Smooth muscle cell of the brain vasculature (primary cell): ENCODE measurements around the gene ITIH6.
"Not testable (repeated sequence)": the region's sequence is repeated elsewhere in the genome, so short reads cannot be mapped to it uniquely, and the experiment has no call there.

Experiments used
- DNase-seq: peaks from one replicate; pipeline ENCODE4 v3.0.0-alpha.2; 2012; ENCODE audit warnings: low read depth, low spot score

ITIH6 gene, protein sequence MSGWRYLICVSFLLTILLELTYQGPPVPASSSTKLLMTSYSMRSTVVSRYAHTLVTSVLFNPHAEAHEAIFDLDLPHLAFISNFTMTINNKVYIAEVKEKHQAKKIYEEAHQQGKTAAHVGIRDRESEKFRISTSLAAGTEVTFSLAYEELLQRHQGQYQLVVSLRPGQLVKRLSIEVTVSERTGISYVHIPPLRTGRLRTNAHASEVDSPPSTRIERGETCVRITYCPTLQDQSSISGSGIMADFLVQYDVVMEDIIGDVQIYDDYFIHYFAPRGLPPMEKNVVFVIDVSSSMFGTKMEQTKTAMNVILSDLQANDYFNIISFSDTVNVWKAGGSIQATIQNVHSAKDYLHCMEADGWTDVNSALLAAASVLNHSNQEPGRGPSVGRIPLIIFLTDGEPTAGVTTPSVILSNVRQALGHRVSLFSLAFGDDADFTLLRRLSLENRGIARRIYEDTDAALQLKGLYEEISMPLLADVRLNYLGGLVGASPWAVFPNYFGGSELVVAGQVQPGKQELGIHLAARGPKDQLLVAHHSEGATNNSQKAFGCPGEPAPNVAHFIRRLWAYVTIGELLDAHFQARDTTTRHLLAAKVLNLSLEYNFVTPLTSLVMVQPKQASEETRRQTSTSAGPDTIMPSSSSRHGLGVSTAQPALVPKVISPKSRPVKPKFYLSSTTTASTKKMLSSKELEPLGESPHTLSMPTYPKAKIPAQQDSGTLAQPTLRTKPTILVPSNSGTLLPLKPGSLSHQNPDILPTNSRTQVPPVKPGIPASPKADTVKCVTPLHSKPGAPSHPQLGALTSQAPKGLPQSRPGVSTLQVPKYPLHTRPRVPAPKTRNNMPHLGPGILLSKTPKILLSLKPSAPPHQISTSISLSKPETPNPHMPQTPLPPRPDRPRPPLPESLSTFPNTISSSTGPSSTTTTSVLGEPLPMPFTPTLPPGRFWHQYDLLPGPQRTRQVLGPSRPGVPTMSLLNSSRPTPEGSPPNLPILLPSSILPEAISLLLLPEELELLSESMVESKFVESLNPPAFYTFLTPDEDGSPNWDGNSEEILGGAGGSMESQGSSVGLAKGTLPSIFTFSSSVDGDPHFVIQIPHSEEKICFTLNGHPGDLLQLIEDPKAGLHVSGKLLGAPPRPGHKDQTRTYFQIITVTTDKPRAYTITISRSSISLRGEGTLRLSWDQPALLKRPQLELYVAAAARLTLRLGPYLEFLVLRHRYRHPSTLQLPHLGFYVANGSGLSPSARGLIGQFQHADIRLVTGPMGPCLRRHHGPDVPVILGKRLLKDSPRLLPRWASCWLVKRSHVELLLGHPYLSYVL

DNA sequence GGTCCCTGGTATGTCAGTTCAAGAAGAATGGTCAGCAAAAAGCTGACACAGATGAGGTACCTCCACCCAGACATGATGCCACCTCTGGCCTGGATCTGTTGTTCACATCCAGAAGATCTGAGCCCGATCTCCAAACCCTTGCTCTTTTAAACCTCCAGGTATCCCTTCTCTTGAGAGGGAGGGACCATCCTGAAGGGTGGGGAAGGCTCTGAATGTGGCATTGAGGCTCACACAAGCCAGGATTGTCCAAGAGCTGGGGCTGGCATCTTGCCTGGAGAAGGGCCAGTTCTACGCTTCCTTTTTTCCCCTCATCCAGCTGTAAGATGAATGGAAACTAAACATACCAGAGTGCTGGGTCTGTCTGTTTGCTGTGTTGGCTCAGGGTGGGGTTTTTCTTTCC is at the start of gene ITIH6:
Gene ITIH6, minus strand, starts transcription at position 119 of the 400 bp plus-strand sequence. Its CDS starts 45 bp downstream, at position 74.
- DNase-seq, result no peak

DNA sequence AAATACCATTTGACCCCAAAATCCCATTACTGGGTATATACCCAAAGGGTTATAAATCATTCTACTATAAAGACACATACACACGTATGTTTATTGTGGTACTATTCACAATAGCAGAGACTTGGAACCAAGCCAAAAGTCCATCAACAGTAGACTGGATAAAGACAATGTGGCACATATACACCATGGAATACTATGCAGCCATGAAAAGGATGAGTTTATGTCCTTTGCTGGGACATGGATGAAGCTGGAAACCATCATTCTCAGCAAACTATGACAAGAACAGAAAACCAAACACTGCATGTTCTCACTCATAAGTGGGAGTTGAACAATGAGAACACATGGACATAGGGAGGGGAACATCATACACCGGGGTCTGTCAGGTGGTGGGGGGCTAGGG is 49.6 kb upstream of the ITIH6 start:
- DNase-seq, result not testable (repeated sequence)

DNA sequence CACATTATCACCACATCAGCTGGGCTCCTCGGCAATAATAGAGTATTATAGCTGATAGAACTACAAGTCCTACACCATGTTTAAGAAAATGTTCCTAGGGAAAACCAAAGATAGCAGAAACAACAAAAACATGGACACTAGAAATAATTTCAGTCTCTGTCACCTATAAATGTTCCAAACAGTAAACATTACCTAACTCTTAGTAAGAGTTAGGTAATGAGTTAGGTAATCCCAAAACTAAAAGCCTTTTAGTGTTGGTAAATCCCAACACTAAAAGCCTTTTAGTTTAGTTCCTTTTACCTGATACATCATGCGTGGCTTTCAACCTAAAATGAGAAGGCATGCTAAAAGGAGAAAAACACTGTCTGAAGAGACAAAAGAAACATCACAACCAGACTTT is 45.0 kb upstream of the ITIH6 start:
- no peak for DNase-seq

DNA sequence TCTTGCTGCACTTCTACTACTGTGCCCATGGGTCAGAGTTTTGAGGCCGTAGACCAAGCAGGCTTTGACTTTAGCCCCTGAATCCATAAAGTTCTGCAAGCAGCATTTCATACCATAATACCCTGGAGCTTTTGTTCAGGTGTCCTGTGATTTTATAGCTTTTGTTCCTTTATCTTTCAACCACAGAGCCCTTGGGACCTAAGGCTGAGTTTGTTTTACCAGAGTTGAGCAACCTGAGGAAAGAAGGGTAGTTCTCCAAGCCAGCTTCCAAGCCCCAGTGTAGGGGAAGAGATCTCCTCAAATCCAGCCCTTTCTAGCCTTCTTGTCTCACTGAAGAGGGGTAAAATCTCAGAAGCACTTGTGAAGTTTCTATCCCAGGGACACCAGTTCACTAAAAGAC is 44.6 kb upstream of the ITIH6 start:
- DNase-seq, result no peak

DNA sequence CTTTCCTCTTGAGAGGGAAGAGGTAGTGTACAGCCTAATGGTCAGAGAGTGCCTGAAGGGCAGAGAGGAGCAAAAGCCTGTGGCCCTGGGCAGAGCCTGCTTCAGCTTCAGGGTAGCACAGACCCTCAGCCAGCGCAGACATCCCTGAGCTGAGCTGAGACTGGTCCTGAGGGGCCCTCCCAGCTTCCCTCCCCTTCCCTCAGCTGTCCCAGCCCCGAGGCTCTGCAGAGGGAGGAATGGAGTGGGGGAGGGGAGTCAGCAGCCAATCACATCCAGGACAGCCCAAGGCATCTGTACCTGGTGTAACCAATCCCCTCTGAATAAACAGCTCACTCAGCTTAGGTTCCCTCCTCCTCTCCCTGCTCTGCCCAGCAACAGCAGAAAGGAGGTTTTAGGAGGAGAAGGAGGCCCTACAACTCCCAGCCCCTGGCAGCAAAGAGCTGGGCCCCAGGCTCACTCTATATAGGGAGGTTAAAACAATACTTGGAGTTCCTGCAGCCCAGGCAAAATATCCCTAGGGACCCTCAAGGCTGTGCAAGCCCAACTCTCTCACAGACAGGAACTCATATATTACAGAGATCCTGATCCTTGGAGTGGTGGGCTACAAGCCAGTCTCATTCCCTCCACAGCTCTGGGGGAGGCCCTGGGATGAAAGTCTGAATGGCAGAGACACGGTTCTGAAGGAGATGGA is 43.3 kb upstream of the ITIH6 start:
- not testable (repeated sequence) for DNase-seq

DNA sequence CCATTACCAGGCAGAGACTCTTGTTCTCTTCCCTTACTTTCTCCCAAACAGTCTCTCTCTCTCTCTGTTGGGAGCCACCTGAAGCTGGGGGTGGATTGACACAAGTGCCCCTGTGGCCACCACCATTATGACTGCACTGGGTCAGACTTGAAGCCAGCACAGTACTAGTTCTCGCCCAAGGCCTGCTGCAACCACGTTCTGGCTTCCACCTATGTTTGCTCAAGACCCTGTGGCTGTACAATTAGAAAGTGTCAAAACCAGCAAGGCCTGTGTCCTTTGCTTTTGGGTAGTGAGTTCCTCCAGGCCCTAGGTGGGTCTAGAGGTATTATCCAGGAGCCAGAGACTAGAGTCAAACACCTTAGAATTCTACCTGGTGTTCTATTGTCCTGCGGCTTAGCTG is 40.5 kb upstream of the ITIH6 start:
- DNase-seq, result no peak

DNA sequence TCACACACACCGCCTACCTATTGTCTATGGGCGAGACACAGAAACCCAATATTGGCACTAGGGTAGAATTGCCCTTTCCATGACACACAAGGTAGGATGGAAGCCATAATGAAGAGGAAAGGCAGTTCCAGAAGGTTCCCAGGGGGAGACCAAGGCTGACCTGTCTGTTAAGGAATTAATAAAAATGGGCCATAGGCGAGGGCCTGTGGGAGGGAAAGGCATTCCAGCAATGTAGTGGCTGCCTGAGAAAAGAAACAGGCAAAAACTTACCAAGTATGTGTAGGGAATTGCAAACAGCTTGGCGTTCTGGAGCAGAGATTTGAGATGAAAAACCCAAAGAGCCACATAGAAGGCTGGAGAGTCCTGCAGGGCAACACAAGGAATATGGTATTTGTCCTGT is 28.5 kb upstream of the ITIH6 start:
- DNase-seq, result no peak

DNA sequence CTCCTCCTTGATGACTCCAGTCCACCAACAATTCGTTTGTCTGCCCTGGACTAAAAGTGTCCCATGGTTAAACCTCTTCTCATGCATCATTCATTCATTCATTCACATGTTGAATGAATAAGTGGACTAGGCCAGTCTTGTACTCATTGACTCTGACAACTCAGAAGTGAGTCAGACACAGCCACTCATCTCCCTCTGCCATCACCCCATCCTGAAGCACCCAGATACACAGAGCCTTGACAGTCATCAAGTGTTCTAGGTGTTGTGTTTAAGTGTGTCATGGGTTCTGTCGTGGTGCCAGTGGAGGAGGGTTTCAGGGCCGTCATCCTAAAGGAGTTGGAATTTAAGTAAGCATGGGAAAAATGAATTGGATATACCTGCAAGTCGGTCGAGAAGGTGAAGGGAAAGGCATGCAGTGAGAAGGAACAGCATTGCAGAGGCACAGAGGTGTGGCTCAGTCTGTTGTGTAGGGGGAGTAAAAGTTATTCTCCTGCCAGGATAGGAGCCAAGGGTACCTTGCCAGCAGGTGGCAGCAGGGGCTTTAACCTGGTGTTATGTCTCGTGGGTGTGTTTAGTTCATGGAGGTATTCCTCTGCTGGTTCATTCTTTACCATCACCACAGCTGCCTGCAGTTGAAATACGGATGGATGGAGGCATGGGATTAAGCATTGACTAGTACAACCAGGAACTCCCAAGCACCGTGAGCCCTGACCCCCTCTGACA is 27.8 kb upstream of the ITIH6 start:
- DNase-seq, result no peak

DNA sequence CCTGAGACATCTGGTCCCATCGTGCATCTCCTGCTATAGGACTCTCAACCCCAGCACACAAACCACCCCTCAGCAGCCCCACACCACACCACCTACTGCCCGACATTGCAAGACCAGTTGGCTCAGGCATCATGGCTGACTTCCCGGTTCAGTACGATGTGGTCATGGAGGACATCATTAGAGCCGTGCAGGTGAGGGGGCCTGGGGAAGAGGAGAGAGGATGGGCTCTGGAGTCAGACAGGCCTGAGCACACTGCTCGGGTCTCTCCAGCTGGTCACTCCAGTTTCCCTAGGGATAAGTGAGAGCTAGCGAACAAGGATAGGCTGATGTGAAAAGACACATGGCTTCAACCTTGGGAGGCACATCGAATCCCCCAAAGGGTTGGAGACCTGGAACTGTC is 26.7 kb upstream of the ITIH6 start:
- DNase-seq, result no peak

DNA sequence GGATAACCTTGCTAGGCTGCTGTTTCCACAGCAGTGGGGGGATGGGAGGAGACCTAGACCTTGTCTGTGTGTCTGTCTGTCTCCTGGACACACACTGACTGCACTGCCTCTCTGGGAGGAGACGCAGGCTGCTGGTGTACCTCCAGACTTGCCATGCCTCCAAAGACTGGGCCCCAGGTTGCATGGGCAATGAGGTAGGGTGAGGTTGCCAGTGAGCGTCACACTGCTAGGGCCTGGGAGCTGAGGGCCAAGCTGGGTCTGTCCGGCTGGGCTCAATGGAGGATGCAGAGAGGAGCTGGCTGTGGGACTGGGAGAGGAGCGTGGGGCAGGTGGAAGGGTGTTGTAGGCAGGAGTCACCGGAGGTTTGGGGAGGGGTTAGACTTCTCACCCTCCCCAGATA is 26.1 kb upstream of the ITIH6 start:
- no peak for DNase-seq

DNA sequence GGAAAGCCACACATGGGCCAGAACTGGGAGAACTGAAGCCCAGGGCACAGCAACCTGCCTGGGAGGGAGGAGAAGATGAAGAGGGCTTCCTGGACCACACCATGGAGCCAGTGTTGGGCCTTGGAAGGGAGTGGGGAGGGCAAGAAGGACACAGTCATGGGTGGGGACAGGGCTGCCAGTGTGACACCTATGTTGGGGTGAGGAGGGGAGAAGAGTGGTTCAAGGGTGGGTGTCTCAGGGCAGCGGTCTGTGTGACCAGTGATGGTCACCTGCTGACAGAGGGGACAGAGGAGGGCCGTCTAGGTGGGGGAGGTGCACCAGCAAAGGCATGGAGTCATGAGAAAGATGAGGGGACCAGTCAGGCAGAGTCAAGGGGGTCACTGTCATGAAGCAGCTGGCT is 23.3 kb upstream of the ITIH6 start:
- no peak for DNase-seq

DNA sequence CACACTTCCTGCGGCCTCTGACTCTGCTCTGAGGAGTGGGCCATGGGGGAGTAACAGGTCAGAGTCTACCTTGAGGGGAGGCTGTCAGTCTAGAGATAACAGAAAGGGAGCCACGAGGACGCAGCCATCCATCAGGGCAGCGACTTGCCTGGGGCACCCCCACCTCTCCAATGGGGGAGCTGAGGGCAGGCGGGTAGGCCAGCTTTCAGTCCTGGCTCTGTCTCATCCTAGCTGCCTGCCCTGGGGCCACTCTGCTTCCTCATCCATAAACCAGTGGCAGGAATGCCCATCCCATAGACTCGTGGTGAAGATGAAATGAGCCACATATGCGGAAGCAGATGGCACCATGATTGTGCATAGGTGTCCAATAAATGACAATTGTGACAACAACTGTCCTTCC is 22.7 kb upstream of the ITIH6 start:
- DNase-seq, result no peak

DNA sequence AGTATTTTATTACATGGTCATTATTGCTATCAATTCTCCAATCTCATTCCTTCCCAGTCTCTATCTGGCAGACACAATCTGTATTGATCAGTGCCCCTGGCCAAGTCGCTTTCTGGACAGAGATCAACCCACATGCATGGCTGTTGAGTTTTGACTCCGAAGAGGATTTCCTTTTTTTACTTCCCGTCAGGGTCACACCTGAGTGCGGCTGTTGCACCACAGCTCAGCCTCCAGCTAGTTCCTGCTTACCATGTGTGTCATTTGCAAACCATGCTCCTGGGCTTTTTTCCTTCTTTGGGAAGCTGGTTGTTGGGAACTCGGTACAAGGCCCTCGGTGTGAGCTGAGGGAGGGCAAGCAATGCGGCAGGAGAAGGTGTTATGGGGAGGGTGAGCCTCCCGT is 21.1 kb upstream of the ITIH6 start:
- no peak for DNase-seq

DNA sequence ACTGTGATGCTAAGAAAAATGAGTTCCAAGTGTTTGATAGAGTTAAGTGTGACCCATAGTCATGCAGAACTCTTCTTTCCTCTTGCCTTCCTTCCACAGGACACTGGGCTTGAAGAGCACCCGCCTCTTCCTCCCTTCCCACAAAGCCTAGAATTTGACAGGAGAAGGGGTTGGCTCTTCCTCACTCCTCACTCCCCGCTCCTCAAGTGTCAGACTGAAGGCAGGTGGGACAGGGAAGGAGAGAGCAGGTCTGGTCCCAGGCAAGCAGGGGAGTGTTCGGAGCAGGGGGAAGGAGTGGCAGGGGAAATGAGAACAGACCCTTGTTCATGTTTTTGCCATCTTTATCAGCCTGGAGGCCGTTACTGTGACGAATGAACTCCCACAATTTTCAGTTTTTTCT is 20.2 kb upstream of the ITIH6 start:
- DNase-seq, result no peak

DNA sequence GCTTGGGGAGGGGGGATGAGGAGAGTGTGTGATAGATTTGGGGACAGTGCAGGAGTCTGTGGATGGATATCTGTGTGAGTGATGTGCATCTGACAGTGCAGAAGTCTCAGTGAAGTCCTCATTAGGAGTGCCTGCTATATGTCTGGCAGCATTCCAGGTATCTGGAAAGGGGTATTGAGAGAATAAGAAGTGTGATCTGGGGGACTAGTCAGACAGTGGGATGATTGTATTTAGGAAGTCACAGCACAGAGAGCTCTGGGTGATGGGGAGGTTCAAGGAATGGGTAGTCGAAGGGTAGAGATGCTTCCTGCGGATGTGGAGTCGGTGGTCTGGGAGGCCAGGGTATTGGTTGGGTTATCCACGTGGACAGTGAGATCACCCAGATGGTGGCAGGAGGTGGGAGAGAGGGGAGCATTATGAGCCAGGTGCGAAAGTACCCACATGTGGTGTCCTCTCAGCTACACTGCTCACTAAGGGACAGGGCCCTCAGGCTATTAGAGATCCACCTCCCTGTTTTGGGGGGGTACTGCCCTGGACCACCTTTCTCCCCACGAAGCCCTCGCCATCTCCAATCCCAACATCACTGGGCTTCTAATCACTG is 19.3 kb upstream of the ITIH6 start:
- DNase-seq, result no peak

DNA sequence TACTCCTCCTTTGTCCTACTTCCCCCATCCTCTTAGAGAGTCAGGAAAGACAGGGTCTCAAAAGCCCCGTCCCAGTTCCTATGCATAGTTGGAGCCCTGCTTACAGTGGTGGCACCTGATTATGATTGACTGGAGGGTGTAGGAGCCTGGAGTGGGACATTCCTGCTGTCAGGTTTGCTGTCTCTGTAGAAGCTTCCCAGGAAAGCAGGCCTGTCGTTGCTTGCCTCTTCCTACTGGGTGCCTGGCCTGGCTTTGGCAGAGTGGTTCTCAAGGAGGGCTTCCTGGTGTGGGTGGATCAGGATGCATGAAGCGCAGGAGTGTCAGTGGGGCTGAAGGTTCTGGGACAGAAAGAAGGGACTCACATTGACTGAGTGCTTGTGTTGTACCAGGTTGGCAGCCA is 14.3 kb upstream of the ITIH6 start:
- DNase-seq, result no peak

DNA sequence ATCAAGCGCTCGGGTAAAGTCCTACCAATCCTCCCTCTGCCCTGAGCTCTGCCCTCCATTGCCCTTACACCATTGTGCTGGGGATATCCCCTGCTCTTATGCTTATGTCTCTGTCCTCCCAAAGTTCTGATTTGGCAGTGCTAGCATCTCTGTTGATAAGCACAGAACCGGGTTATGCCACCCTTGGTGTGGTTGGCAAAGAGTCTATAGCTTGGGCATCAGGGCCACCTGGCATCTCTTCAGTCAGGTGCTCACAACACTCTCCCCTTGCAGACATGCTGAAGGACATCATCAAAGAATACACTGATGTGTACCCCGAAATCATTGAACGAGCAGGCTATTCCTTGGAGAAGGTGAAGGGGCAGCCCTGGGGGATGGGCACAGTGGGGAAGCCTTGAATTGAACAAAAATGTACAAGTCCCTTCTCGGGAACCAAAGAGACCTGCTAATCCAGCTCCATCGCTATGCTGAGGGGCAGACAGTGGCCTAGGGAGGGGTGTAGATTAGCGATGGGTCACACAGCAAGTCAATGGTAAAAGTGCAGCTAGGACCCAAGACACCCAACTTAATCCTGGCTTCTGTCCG is 13.3 kb upstream of the ITIH6 start:
- no peak for DNase-seq

DNA sequence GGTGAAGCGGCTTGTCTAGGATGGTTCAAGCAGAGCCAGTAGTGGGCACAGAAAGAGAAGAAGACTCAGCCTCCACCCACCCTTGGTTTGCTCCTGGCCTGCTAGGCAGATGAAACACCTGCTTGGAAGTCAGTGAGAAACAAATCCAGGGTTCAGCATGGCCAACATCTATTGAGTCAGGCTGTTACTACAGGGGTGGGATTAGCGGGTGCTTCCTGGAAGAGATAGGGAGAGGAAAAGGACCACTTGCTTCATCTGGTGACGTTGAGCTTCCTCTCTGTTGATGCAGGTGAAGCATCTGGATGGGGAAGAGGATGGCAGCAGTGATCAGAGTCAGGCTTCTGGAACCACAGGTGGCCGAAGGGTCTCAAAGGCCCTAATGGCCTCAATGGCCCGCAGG is 12.5 kb upstream of the ITIH6 start:
- no peak for DNase-seq

DNA sequence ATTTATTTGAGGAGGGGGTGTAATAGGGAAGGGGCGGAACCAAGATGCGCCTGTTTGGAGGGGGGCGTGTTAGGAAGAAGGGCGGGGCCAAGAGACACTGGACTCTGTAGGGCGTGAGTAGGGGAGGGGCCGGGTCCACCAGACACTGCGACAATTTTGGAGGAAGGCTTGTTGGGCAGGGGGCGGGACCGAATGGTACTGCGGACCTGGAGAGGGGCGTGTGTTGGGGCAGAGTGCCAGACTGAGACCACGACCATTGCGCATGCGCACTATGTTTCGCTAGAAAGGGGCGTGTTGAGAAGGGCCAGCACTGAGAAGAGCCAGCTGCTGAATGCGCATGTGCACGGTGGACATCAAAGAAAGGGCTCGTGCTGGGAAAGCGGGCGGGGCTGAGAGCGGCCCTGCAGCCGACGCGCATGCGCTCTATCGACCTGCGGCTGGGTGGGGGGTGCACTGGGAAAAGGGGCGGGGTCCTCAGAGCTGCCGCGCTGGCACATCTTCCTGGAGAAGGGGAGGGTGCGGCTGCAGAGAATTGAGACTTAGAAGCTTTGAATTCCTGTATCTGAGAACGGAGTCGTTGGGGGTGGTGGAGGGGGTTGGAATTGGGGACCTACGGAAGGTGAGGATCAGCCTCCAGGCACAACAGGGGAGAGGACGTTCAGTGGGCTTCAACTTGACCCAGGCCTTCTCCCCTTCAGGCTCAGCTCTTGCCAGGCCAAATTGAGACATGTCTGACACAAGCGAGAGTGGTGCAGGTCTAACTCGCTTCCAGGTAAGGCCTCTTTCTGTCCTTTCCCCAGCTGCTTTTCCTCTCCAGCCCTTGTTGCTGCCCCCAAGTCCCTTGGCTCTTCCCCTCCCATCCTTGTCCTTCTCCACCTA is 10.8 kb upstream of the ITIH6 start:
- peak; percentile 89 for DNase-seq
